Hematopoietic multipotent progenitor cell treated with erythropoietin and hydrocortisone succinate and interleukin-3 and kit ligand, for 8 days (in vitro differentiated cells): Measurements from ENCODE around the gene RNU1-2.
"Not testable (repeated sequence)": the region's sequence is repeated elsewhere in the genome, so short reads cannot be mapped to it uniquely, and the experiment has no call there.

Experiments
- DNase-seq: peaks from one replicate; pipeline ENCODE4 v3.0.0-alpha.2; 2015

RNU1-2 gene

DNA sequence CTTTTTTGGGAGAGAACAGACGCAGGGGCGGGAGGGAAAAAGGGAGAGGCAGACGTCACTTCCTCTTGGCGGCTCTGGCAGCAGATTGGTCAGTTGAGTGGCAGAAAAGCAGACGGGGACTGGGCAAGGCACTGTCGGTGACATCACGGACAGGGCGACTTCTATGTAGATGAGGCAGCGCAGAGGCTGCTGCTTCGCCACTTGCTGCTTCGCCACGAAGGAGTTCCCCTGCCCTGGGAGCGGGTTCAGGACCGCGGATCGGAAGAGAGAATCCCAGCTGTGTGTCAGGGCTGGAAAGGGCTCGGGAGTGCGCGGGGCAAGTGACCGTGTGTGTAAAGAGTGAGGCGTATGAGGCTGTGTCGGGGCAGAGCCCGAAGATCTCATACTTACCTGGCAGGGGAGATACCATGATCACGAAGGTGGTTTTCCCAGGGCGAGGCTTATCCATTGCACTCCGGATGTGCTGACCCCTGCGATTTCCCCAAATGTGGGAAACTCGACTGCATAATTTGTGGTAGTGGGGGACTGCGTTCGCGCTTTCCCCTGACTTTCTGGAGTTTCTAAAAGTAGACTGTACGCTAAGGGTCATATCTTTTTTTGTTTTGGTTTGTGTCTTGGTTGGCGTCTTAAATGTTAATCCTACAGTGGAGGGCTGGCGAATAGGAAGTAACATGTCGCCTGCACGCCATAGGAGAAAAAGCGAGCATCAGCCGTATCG, at the start of gene RNU1-2:
RNU1-2 (plus strand) TSS at position 383 of the 718 bp plus-strand sequence.
- DNase-seq = peak; percentile 99

GRCh38 chr1:16856201-16856600, 39.6 kb upstream of the RNU1-2 start:
- DNase-seq = not testable (repeated sequence)

- not testable (repeated sequence) for DNase-seq
Observed at GRCh38 chr1:16859167-16860041, 36.4 kb upstream of the RNU1-2 start.

- not testable (repeated sequence) for DNase-seq
Observed at GRCh38 chr1:16860048-16860447, 35.7 kb upstream of the RNU1-2 start.

- DNase-seq = not testable (repeated sequence)
Observed at GRCh38 chr1:16861832-16862245, 33.9 kb upstream of the RNU1-2 start.

GRCh38 chr1:16862415-16862814, 33.4 kb upstream of the RNU1-2 start:
- DNase-seq = not testable (repeated sequence)

DNA sequence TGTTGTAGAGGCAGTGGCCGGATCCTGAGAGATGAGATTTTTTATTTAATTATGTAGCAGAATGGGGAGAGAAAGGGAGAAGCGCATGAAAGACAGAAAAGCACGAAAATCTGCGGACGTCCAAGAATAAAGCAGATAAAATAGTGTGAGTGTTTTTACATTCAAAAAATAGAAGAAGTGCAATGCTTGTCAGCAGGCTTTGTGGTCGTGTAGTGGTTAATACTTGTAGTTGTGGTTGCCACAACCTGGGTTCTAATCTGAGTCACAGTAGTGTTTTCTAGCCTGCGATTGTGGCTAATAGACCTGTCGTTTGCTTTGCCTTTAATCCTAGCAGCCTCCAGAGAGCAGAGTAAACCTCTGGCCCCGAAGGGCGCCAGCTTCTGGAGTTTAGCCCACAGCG, 32.8 kb upstream of the RNU1-2 start:
- not testable (repeated sequence) for DNase-seq

DNA sequence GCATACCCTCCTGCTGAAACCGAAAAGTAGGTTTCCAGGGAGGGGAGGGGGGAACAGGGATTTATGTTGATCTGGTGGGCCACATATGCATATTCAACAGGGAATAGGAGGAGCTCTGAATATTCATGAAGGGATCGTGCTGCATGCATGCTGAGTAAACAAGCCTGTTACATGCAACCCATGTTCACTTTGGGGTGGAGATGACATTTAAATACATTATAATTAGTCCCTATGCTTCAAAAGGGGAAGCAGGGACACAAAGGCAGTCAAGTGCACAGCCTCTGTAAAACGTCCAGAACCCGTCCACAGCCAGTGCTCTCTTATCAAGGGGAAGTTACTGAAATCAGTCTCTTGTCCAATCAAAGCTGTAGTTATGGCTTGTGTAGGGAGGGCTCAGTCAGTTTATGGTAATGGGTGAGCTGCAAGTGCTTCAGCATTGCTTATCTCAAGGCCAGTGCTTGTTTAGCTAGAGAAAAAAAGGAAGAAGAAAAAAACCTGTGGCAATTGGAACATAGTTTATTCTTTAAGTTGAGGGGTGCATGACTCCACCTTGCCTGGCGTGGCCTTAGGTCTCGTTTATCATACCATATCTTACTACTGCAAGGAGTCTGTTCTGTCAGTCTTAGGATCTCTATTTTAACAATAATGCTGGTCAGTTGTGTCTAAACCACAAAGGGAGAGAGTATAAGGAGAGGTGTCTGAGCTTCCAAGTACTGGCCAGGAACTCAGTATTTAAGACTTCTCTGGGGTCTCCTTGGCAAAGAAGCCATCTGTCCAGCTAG, 28.7 kb upstream of the RNU1-2 start:
- not testable (repeated sequence) for DNase-seq

GRCh38 chr1:16868787-16869186, 27.0 kb upstream of the RNU1-2 start:
- not testable (repeated sequence) for DNase-seq

GRCh38 chr1:16869996-16870395, 25.8 kb upstream of the RNU1-2 start:
- not testable (repeated sequence) for DNase-seq

DNA sequence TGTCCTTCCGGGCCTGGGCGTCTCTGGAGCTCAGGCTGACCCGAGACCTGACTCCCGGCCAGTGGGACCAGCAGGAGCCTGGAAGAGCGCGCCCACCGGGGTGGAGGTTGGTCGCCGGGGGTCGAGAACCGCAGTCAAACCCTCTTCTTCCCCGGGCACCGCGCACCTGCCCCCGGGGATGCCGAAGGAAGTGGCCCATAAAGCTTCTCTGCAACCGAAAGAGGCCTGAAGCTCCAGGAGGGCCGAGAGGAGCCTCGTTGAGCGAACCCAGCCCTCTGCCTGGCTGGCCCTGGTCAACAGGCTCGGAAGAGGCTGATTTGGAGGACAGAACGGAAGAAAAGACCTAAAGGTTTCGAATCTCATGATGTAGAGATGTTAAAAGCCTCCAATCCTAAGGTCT, 24.6 kb upstream of the RNU1-2 start:
- not testable (repeated sequence) for DNase-seq

DNA sequence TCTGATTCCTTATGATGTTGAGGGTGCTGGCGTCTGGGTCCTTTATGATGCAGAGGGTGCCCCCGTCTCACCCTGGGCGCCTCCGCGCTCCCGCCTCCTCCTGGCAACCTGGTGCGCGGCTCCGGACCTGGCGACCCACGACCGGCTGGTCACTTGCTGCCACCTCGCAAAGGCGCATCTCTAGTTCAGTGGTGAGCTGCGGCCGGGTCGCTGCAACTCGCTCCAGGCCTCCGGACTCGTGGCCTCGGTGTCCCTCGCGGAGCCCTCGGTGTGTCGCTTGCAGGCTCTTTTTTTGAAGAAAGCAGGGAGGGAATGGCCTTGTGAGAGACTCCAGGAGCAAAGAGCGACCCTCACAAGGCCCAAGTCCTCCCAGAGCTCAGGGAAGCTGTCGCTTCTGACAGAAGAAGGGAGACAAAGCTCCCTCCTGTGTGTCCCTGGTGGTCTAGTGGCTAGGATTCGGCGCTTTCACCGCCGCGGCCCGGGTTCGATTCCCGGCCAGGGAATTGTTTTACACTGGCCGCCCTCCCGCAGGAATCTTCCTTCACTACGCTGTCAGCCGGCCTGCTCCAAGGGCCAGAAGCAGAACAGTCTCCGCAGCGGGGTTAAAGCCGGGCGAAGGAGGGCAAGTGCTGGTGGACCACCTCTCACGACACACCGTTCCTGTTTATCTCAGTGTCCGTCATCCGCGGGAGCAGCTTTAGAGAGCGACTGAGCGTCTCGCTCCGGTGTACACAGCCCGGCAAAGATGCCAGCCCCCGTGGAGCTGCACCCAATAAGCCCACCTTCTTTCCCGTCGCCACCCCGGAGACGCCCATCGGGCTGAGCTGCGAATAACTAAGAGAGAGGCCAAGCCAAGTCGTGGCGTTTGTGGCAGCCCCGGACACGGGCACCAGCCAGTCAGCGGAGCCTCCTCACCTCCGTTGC, 23.4 kb upstream of the RNU1-2 start:
- DNase-seq = peak; percentile 59

DNA sequence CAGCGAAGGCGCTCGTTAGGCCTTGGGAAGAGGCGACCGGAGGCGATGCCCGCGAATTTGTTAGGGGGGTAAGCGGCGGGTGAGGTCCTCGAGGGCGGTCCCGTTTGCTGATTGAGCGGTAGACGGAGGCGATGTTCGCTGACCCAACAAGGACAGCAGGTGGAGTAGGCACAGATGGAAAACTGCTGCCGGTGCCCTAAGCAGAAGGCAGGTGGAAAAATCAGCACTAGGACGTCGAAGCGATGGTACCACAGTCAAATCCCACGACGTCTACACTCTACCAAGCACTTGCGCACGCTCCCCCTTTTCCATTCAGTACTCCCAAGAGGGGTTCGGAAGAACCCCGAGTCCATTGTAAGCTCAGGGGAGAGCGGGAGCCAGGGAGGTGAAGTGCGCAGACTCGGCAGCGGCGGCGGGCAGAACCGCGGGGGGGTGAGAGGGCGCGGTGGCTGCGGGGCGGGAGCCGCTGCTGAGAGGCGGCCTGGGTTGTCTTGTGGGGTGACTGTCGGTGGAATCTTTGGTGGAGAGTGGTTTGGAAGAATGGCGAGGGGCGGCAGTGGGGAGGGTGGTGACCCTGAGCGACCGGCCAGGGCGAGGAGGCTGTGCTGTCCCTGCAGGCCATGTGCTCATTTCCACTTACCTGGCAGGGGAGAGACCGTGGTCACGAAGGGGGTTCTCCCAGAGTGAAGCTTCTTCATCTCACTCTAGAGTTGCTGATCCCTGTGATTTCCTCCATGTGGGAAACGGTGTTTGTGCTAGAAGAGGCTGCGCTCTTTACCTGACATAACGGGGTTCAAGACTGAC, 22.5 kb upstream of the RNU1-2 start:
- DNase-seq = peak; percentile 26

GRCh38 chr1:16874968-16875765, 20.6 kb upstream of the RNU1-2 start:
- DNase-seq = not testable (repeated sequence)

DNA sequence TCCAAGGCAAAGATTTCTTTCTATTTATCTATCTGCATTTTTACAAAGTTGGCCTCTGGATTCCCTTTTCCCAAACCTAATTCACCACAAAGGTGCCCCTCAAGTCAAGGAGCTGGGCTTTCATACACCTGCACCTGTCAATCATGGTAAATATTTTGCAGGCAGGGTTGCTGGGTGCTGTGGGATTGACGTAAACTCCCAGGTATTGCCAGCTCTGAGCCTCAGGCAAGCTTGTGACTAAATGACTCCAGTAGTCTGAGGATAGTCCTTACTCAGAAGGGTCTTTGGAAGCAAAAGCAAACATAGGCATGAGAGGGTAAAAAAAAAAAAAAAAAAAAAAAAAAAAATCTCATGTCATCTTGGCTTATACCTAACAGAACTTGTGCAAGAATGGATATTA, 14.0 kb upstream of the RNU1-2 start:
- not testable (repeated sequence) for DNase-seq

DNA sequence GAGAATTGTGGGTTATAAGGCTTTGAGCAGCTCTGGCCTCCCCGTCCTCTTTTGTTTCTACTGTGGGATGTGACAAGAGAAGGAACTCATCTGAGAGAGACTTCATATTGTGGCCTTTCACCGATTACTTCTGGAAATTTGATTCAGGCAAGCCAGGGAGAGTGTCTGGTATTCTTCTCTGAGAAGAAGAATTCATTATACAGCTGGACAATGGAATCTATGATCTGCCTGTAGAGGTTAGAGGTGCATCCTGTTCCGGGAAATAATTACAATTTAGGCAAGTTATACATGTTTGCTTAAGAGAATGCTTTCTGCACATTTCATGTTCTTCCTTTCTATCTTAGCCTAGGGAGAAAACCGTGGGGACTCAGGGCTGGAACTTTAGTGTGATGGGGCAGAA, 12.8 kb upstream of the RNU1-2 start:
- DNase-seq = no peak

DNA sequence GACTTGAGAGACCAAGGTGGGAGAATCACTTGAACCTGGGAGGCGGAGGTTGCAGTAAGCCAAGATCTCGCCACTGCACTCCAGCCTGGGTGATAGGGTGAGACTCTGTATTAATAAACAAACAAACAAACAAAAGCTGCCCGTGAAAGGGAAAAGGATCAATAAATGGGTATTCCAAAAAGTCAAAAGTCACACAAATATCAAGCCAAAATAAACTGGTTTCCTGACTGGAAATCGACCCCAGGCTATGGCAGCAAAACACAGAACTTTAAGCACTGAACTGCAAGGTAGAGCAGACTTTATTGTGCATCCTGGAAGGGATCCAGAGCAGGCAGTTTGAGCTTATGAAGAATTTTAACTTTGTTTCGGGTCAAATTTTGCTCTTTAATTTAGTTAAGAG, 11.3 kb upstream of the RNU1-2 start:
- DNase-seq = not testable (repeated sequence)

GRCh38 chr1:16886860-16887605, 8.7 kb upstream of the RNU1-2 start:
- DNase-seq = no peak
